Liver (tissue), 9 donors: ENCODE data around the gene DIPK1A. TPM values are rescaled to one million over a fixed set of nuclear protein-coding genes. Genes with fewer than 3 reads are reported as not detected.

Source experiments
- DNase-seq: peaks from one replicate; pipeline ENCODE4 v3.0.0-alpha.2; 2017; ENCODE audit warnings: low spot score
- H3K27ac ChIP-seq, 2 donors: one replicate each; pipeline ENCODE4 v1.7.0; 2013; ENCODE audit warnings: inconsistent platforms in 2 of 2, low read length in 2 of 2, control low read depth in 1 of 2, low read depth in 1 of 2, mild to moderate bottlenecking in 1 of 2
- H3K27me3 ChIP-seq, 4 donors: one replicate each; pipeline versions ENCODE4 v1.6.1 to v1.7.0; 2013; ENCODE audit warnings: low read length in 3 of 4, inconsistent platforms in 1 of 4, mild to moderate bottlenecking in 1 of 4, moderate library complexity in 1 of 4; ENCODE audit not compliant: control insufficient read depth in 4 of 4, insufficient read depth in 4 of 4
- H3K36me3 ChIP-seq, 4 donors: one replicate each; pipeline versions ENCODE4 v1.6.1 to v1.7.0; 2013; ENCODE audit warnings: low read length in 3 of 4, mild to moderate bottlenecking in 3 of 4, low read depth in 1 of 4, moderate library complexity in 1 of 4; ENCODE audit not compliant: control insufficient read depth in 4 of 4, insufficient read depth in 3 of 4
- H3K4me1 ChIP-seq, 4 donors: one replicate each; pipeline versions ENCODE4 v1.6.1 to v1.7.0; 2013; ENCODE audit warnings: low read length in 3 of 4, mild to moderate bottlenecking in 3 of 4, moderate library complexity in 1 of 4; ENCODE audit not compliant: control insufficient read depth in 4 of 4, insufficient read depth in 4 of 4
- H3K4me3 ChIP-seq, 3 donors: one replicate each; pipeline versions ENCODE4 v1.6.1 to v1.7.0; 2013; ENCODE audit warnings: low read length in 3 of 3, control low read depth in 1 of 3, low read depth in 1 of 3, mild to moderate bottlenecking in 1 of 3
- H3K9ac ChIP-seq, 2 donors: one replicate each; pipeline ENCODE4 v1.7.0; 2013; ENCODE audit warnings: low read length in 2 of 2, mild to moderate bottlenecking in 2 of 2, moderate library complexity in 2 of 2, control low read depth in 1 of 2, low read depth in 1 of 2
- H3K9me3 ChIP-seq, 4 donors: one replicate each; pipeline versions ENCODE4 v1.6.1 to v1.7.0; 2013; ENCODE audit warnings: low read length in 3 of 4; ENCODE audit not compliant: control insufficient read depth in 4 of 4
- ATF3 ChIP-seq: IDR thresholded peaks from 2 replicates; pipeline ENCODE4 v1.6.1; 2016; ENCODE audit warnings: antibody characterized with exemption
- EGR1 ChIP-seq, 2 donors: IDR thresholded peaks; 2 replicates each; pipeline ENCODE4 v1.6.1; 2016 to 2018; ENCODE audit warnings: antibody characterized with exemption in 2 of 2, low read depth in 2 of 2
- FOXA1 ChIP-seq: IDR thresholded peaks from 2 replicates; pipeline ENCODE4 v1.6.1; 2016; ENCODE audit warnings: antibody characterized with exemption
- FOXA2 ChIP-seq: IDR thresholded peaks from 2 replicates; pipeline ENCODE4 v1.6.1; 2016; ENCODE audit warnings: antibody characterized with exemption
- GABPA ChIP-seq, 2 donors: IDR thresholded peaks in 1 of 2; conservative IDR thresholded peaks in 1 of 2; 2 replicates each; pipeline ENCODE4 v1.6.1; 2016; ENCODE audit warnings: antibody characterized with exemption in 2 of 2, mild to moderate bottlenecking in 1 of 2, moderate library complexity in 1 of 2
- HNF4A ChIP-seq, 2 donors: conservative IDR thresholded peaks; 2 replicates each; pipeline ENCODE4 v1.6.1; 2016; ENCODE audit warnings: antibody characterized with exemption in 2 of 2, mild to moderate bottlenecking in 2 of 2
- HNF4G ChIP-seq: IDR thresholded peaks from 2 replicates; pipeline ENCODE4 v1.6.1; 2016; ENCODE audit warnings: antibody characterized with exemption
- JUND ChIP-seq, 2 donors: IDR thresholded peaks; 2 replicates each; pipeline ENCODE4 v1.6.1; 2016; ENCODE audit warnings: antibody characterized with exemption in 2 of 2
- MAX ChIP-seq: IDR thresholded peaks from 2 replicates; pipeline ENCODE4 v1.6.1; 2016; ENCODE audit warnings: antibody characterized with exemption
- NR2F2 ChIP-seq: IDR thresholded peaks from 2 replicates; pipeline ENCODE4 v1.6.1; 2016; ENCODE audit warnings: antibody characterized with exemption
- RAD21 ChIP-seq, 2 donors: IDR thresholded peaks; 2 replicates each; pipeline ENCODE4 v1.6.1; 2016; ENCODE audit warnings: antibody characterized with exemption in 2 of 2, mild to moderate bottlenecking in 2 of 2
- RXRA ChIP-seq, 2 donors: IDR thresholded peaks; 2 replicates each; pipeline ENCODE4 v1.6.1; 2017 to 2018; ENCODE audit warnings: antibody characterized with exemption in 2 of 2, mild to moderate bottlenecking in 1 of 2
- SP1 ChIP-seq: IDR thresholded peaks from 2 replicates; pipeline ENCODE4 v1.6.1; 2018; ENCODE audit warnings: antibody characterized with exemption, mild to moderate bottlenecking
- TAF1 ChIP-seq: conservative IDR thresholded peaks from 2 replicates; pipeline ENCODE4 v1.6.1; 2016; ENCODE audit warnings: antibody characterized with exemption, mild to moderate bottlenecking
- YY1 ChIP-seq: IDR thresholded peaks from 2 replicates; pipeline ENCODE4 v1.6.1; 2016; ENCODE audit warnings: antibody characterized with exemption, mild to moderate bottlenecking
- ZBTB33 ChIP-seq: IDR thresholded peaks from 2 replicates; pipeline ENCODE4 v1.6.1; 2016; ENCODE audit warnings: antibody characterized with exemption
- WGBS: extraction: QIAGEN DNeasy Blood & Tissue Kit; methylation state at CpG from one replicate; pipeline ENCODE4 v1.1.7; 2013; 5-methylcytosine and 5-hydroxymethylcytosine counted together
- polyA plus RNA-seq, 2 donors: library from polyadenylated mRNA; stranded (reverse) in 1 of 2; unstranded in 1 of 2; fragments of 200-250 nt in 1 of 2; fragments of >200 nt in 1 of 2; fragmentation: Nextera tagmentation in 1 of 2; extraction: Ambion mirVana in 1 of 2; gene quantifications; one replicate each; pipeline versions ENCODE4 v1.2.1 to v1.2.3, GENCODE V29; 2013 to 2015
- total RNA-seq, 2 donors: library from RNA; depleted of rRNA; stranded (reverse); fragments of >200 nt; gene quantifications; one replicate each; pipeline ENCODE4 v1.2.3, GENCODE V29; 2014
- TF ChIP-seq, protein P1 (sequence below): IDR thresholded peaks from 2 replicates; pipeline ENCODE4 v1.6.1; 2016; ENCODE audit warnings: antibody characterized with exemption, mild to moderate bottlenecking
- TF ChIP-seq, protein P2 (sequence below): fragments of 150-350 bp; IDR thresholded peaks from 2 replicates; pipeline ENCODE4 v1.5.1; 2017; ENCODE audit warnings: improper control_type of control experiment, low read depth, low read length; ENCODE audit not compliant: missing input control
- donor health status: healthy.
- donor health status: healthy.
- donor health status: healthy.
- donor health status: healthy.
- donor health status: healthy.

The DIPK1A gene
- total and polyA plus RNA-seq, 4 donors: 7.9 to 11.6 (median 10.2) TPM

DNA sequence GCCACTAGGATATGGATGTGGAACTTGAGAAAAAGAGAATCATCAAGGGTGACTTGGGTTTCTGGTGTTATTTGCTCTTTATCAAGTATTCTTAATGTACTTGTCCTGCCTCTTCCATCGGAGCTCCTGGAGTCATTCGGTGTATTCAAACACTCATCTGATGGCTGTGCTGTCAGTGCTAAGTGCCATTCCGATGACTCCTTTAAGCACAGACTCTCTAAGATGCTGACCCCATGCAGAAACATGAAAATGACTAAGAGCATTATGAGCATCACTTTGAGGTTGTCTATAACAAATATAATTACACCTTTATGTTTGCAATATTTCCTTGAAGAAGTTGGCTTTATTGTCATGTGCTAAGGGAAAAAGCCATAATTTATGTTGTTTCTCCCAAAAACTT, 140.7 kb downstream of the DIPK1A start:
- H3K27me3 ChIP-seq: no peaks in the 10 kb centered on the region
- H3K9ac ChIP-seq: no peak overlapping the region
- H3K4me3 ChIP-seq: no peak overlapping the region
- TF ChIP-seq, protein P1, sequence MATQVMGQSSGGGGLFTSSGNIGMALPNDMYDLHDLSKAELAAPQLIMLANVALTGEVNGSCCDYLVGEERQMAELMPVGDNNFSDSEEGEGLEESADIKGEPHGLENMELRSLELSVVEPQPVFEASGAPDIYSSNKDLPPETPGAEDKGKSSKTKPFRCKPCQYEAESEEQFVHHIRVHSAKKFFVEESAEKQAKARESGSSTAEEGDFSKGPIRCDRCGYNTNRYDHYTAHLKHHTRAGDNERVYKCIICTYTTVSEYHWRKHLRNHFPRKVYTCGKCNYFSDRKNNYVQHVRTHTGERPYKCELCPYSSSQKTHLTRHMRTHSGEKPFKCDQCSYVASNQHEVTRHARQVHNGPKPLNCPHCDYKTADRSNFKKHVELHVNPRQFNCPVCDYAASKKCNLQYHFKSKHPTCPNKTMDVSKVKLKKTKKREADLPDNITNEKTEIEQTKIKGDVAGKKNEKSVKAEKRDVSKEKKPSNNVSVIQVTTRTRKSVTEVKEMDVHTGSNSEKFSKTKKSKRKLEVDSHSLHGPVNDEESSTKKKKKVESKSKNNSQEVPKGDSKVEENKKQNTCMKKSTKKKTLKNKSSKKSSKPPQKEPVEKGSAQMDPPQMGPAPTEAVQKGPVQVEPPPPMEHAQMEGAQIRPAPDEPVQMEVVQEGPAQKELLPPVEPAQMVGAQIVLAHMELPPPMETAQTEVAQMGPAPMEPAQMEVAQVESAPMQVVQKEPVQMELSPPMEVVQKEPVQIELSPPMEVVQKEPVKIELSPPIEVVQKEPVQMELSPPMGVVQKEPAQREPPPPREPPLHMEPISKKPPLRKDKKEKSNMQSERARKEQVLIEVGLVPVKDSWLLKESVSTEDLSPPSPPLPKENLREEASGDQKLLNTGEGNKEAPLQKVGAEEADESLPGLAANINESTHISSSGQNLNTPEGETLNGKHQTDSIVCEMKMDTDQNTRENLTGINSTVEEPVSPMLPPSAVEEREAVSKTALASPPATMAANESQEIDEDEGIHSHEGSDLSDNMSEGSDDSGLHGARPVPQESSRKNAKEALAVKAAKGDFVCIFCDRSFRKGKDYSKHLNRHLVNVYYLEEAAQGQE: no peak
- no peak for TF ChIP-seq FOXA2
- TF ChIP-seq HNF4G: no peak
- TF ChIP-seq EGR1 (IDR thresholded peaks at IDR 0.05; ENCODE audit: low read depth in 2 of 2): no peak
- no peak for TF ChIP-seq TAF1
- no peak for TF ChIP-seq NR2F2
- TF ChIP-seq FOXA1: no peak
- no peaks in the 10 kb centered on the region for H3K9me3 ChIP-seq
- H3K4me1 ChIP-seq: peaks cover 0 to 12% (median 3%) of the 10 kb centered on the region in 4 donors
- 91% methylated on average over 3 of the region's 3 CpGs for WGBS
- H3K27ac ChIP-seq: no peak overlapping the region
- DNase-seq: no peak
- H3K36me3 ChIP-seq: no peaks in the 10 kb centered on the region

DNA sequence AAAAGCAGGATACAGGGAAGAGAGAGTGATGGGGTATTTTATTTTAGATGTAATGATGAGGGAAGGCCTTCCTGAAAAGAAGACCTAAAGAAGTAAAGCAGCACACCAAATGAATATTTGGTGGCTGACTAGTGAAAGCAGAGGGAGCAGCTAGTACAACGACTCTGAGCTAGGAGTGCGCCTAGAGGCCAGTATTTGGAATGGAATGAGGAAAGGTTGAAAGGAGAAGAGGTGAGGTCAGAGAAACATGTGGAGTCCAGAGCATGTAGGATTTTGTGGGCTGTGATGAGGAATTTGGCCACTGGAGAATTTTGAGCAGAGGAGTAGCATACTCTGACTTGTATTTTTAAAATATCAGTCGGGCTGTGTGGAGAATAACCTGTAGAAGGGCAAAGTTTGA, 141.2 kb downstream of the DIPK1A start:
- Histone ChIP-seq H3K9me3 (no peaks in the 10 kb centered on the region), H3K4me3 (no peak overlapping the region), H3K36me3 (no peaks in the 10 kb centered on the region), H3K27me3 (no peaks in the 10 kb centered on the region), H3K9ac (no peak overlapping the region), H3K4me1 (peaks cover 0 to 12% (median 3%) of the 10 kb centered on the region in 4 donors), H3K27ac (no peak overlapping the region)
- 69% methylated on average over 3 of the region's 3 CpGs for WGBS
- no peak for DNase-seq
- TF ChIP-seq, protein P2, sequence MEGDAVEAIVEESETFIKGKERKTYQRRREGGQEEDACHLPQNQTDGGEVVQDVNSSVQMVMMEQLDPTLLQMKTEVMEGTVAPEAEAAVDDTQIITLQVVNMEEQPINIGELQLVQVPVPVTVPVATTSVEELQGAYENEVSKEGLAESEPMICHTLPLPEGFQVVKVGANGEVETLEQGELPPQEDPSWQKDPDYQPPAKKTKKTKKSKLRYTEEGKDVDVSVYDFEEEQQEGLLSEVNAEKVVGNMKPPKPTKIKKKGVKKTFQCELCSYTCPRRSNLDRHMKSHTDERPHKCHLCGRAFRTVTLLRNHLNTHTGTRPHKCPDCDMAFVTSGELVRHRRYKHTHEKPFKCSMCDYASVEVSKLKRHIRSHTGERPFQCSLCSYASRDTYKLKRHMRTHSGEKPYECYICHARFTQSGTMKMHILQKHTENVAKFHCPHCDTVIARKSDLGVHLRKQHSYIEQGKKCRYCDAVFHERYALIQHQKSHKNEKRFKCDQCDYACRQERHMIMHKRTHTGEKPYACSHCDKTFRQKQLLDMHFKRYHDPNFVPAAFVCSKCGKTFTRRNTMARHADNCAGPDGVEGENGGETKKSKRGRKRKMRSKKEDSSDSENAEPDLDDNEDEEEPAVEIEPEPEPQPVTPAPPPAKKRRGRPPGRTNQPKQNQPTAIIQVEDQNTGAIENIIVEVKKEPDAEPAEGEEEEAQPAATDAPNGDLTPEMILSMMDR: no peak
- no peak for TF ChIP-seq FOXA1
- no peak for TF ChIP-seq EGR1 (IDR thresholded peaks at IDR 0.05; ENCODE audit: low read depth in 2 of 2)
- TF ChIP-seq ATF3: no peak
- TF ChIP-seq FOXA2: no peak
- no peak for TF ChIP-seq HNF4A (conservative IDR thresholded peaks at IDR 0.05)
- TF ChIP-seq RAD21 (IDR thresholded peaks at IDR 0.05): no peak
- no peak for TF ChIP-seq SP1
- no peak for TF ChIP-seq YY1
- no peak for TF ChIP-seq RXRA (IDR thresholded peaks at IDR 0.05)
- no peak for TF ChIP-seq NR2F2
- no peak for TF ChIP-seq MAX
- no peak for TF ChIP-seq ZBTB33
- no peak for TF ChIP-seq TAF1
- TF ChIP-seq GABPA (IDR thresholded peaks at IDR 0.05 in 1 of 2, conservative IDR thresholded peaks at IDR 0.05 in 1 of 2): no peak
- TF ChIP-seq, protein P1: no peak
- TF ChIP-seq JUND (IDR thresholded peaks at IDR 0.05): no peak
- TF ChIP-seq HNF4G: no peak
